ENCODE measurements around the gene SLFN5. TPM values are rescaled to one million over a fixed set of nuclear protein-coding genes. Genes with fewer than 3 reads are reported as not detected.
"Not testable (repeated sequence)": the region's sequence is repeated elsewhere in the genome, so short reads cannot be mapped to it uniquely, and the experiment has no call there.

The SLFN5 gene
- total RNA-seq, 1 donor from 2014 or later, result 3.3 TPM

- FAIRE-seq (no peak), DNase-seq (ENCODE audit: low spot score in 2 of 2) (no peak)
Measured at GRCh38 chr17:35241520-35241919, 1.4 kb upstream of the SLFN5 start.

DNA sequence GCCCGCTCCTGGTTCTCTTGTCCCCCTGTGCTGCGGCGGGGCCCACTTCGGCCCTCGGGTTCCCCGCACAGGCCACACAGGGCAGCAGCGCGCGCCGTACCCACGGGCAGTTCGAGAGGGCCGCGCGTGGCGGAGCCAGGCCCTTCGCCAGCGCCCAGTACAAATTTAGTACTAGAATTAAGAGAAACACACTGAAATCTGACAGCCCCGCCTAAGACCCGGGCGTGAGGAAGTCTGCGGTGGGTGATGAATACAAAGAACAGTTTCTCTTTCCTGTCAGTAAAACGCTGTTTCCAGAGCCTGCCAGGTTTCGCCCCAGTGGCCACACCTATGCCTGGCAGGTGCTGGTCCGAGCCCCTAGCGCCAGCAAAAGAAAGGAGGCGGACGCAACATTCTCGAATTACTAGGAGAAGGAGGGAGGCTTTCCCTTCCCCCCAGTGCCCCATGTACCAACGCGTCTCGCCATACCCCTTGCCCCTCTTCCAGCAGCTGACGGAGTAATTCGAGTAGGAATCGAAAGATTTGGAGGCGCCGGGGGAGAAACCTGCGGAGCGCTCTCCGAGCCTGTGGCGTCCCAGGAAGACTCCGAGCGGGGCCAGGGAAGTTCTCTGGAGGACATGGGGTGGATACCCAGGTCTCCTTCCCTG is 591 bp upstream of the SLFN5 start:
- DNase-seq (ENCODE audit: low spot score in 2 of 2), result peak; percentile 47 to 61
- FAIRE-seq, result no peak

DNA sequence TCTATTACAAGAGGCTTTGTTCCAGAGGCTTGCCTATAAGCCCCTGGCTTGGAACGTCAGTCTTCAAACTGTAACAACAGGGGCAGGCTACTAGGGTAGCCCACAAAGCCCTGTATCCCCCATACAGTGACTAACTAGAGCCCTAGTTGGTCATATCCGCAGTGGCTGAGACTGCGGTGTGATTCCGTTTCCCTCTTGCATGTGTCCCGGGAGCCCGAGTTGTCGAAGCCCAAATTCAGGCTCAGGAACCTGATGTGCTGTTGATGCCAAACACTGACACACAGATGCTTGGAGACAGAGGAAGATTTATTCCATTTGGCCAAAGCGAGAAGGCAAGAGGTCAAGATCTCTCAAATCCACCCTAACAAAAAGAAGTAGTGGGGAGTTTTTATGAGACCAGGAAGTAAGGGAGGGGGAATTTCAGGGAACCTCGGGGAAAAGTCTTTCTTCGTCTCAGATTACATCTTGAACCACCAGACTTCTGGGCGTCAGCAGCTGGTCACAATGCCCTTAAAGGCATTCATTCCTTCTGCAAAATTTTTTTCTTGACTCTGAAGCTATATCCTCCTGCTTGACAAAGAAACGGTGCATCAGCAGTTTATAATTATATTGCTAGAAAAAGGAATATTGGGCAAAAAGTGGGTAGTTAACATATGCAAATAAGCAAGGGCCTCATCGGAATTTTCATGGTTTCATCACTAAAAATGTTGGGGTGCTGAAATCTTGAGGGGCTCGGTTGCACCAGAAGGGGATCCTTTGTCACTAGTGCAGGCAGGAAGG is 879 bp downstream of the SLFN5 start:
- FAIRE-seq (no peak), DNase-seq (ENCODE audit: low spot score in 2 of 2) (peak in 1 of 2 donors; percentile 24)

DNA sequence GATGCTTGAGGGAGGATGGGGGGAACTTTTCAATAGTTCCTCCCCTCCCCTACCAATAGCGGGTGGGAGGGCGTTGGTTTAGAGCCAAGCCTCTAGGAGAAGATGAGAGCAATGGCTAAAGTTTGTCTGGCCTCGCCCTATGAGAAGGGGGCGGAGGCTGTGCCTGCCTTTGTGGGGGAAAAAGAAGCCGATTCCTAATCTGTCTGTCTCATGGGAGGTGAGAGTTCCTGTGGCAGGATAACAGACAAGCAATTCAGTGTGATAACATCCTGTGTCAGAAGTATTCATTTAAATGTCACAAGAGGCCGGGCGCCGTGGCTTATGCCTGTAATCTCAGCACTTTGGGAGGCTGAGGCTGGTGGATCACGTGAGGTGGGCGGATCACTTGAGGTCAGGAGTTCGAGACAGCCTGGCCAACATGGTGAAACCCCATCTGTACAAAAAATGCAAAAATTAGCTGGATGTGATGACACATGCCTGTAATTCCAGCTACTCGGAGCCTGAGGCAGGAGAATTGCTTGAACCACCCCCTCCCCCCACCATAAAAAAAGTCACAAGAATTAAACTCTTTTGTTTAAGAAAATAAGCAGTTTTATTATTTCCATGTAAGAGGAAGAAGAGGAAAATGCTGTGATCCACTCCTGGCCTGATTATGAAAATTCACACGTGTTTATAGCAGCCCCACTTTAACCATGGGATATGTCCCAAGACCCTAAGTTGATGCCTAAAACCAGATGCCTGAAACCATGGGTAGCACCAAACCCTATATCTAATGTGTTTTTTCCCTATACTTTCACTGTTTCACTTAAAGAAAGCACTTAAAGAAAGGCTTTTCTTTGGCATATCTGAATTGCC is 1.7 kb downstream of the SLFN5 start:
- no peak for FAIRE-seq
- no peak for DNase-seq (ENCODE audit: low spot score in 2 of 2)

DNA sequence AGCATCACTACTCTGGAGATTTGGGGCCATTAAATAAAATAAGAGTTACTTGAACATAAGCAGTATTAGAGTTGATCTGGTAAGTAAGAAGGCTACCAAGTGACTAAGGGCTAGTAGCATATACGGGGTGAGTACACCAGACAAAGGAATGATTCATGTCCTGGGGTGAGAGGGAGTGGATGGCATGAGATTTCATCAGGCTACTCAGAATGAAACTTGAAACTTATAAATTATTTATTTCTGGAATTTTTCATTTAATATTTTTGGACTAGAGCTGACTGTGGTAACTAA is 2.3 kb downstream of the SLFN5 start:
- DNase-seq (ENCODE audit: low spot score in 2 of 2), result no peak
- no peak for FAIRE-seq

DNA sequence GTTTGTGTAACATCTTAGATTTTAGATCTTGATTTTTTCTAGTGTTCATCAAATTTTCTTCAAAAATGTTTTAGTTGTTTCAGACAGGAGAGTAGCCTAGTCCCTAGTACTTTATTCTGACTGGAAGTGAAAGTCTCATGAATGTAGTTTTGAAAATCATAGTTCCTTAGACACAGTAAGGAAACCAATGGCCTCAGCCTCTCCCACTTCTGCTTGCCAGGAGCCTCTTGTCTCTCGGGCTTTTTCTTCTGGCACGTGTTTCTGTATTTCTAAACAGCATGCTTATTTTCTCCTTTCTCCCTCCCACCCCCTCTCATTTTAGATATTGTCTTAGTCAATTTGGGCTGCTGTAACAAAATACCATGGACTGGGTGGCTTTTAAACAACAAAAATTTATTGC is 9.8 kb downstream of the SLFN5 start:
- no peak for DNase-seq (ENCODE audit: low spot score in 2 of 2)
- FAIRE-seq, result no peak

- no peak for DNase-seq (ENCODE audit: low spot score in 2 of 2)
- no peak for FAIRE-seq
Measured at GRCh38 chr17:35254107-35254773, 11.4 kb downstream of the SLFN5 start.

DNA sequence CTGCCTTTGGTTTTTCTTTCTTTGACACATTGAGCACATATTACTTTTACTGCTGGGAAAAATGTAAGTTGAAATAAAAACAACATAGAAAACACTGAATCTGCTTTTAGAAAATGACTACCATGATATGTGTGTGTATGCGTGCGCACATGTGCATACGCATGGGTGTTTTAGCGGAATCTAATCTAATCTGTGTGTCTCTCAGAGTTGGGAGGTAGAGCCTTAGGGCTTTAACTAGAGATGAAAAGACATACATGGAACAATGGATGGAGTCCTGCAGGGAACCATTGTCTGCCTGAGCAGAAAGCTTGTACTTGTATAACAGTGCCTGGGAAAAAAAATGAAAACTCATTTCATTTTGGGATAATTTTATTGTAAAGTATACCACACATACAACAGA is 12.4 kb downstream of the SLFN5 start:
- FAIRE-seq (no peak), DNase-seq (ENCODE audit: low spot score in 2 of 2) (no peak)

DNA sequence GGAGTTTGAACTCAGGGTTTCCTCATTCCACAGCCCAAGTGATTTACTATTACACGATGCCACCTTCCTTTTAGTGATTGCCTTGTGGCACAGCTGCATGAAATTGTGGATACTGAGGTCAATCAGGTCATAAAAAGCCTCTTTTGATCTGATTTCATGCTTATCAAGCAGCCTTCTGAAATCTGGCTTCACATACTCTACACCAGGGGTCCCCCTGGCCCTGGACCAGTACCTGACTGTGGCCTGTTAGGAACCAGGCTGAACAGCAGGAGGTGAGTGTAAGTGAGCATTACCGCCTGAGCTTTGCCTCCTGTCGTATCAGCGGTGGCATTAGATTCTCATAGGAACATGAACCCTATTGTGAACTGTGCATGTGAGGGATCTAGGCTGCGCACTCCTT is 13.8 kb downstream of the SLFN5 start:
- FAIRE-seq, result no peak
- DNase-seq (ENCODE audit: low spot score in 2 of 2), result no peak

GRCh38 chr17:35257208-35257659 is 14.4 kb downstream of the SLFN5 start:
- DNase-seq (ENCODE audit: low spot score in 2 of 2) (no peak), FAIRE-seq (no peak)

DNA sequence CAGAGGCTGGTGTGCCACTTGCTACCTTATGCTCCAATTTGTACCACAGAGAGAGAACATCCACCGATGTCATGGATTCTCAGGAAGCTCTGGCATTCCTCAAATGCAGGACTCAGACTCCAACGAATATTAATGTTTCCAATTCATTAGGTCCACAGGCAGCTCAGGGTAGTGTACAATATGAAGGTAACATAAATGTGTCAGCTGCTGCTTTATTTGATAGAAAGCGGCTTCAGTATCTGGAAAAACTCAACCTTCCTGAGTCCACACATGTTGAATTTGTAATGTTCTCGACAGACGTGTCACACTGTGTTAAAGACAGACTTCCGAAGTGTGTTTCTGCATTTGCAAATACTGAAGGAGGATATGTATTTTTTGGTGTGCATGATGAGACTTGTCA is 16.1 kb downstream of the SLFN5 start:
- DNase-seq (ENCODE audit: low spot score in 2 of 2), result no peak

GRCh38 chr17:35265071-35265470 is 22.2 kb downstream of the SLFN5 start:
- DNase-seq (ENCODE audit: low spot score in 2 of 2) (no peak), FAIRE-seq (no peak)

More for the DNA sequence above, 16.1 kb downstream of the SLFN5 start:
- FAIRE-seq, result no peak

- FAIRE-seq (no peak), DNase-seq (ENCODE audit: low spot score in 2 of 2) (no peak)
Measured at GRCh38 chr17:35265566-35266141, 22.8 kb downstream of the SLFN5 start.

DNA sequence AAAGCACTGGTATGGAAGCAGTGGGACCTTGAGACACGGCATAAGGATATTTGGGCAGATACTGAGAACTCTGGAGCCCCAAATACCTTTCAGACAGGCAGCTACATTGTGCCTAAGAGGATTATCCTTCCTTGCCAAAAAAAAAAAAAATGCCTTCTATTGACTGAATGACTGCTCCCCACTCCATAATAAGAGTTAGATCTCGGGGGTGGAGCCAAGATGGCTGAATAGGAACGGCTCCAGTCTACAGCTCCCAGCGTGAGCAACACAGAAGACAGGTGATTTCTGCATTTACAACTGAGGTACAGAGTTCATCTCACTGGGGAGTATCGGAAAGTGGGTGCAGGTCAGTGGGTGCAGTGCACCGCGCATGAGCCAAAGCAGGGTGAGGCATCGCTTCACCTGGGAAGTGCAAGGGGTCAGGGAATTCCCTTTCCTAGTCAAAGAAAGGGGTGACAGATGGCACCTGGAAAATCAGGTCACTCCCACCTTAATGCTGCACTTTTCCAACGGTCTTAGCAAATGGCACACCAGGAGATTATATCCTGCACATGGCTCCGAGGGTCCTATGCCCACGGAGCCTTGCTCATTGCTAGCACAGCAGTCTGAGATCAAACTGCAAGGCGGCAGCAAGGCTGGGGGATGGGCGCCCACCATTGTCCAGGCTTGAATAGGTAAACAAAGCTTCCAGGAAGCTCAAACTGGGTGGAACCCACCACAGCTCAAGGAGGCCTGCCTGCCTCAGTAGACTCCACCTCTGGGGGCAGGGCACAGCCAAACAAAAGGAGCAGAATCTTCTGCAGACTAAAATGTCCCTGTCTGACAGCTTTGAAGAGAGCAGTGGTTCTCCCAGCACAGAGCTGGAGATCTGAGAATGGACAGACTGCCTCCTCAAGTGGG is 31.5 kb downstream of the SLFN5 start:
- not testable (repeated sequence) for DNase-seq (ENCODE audit: low spot score in 2 of 2); FAIRE-seq

DNA sequence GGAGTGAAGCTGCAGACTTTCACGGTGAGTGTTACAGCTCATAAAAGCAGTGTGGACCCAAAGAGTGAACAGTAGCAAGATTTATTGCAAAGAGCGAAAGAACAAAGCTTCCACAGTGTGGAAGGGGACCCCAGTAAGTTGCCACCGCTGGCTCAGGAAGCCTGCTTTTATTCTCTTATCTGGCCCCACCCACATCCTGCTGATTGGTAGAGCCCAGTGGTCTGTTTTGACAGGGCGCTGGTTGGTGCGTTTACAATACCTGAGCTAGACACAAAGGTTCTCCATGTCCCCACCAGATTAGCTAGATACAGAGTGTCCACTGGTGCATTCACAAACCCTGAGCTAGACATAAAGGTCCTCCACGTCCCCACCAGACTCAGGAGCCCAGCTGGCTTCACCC is 35.6 kb downstream of the SLFN5 start:
- not testable (repeated sequence) for DNase-seq (ENCODE audit: low spot score in 2 of 2); FAIRE-seq

- DNase-seq (ENCODE audit: low spot score in 2 of 2); FAIRE-seq: not testable (repeated sequence)
Measured at GRCh38 chr17:35278876-35279275, 36.0 kb downstream of the SLFN5 start.

DNA sequence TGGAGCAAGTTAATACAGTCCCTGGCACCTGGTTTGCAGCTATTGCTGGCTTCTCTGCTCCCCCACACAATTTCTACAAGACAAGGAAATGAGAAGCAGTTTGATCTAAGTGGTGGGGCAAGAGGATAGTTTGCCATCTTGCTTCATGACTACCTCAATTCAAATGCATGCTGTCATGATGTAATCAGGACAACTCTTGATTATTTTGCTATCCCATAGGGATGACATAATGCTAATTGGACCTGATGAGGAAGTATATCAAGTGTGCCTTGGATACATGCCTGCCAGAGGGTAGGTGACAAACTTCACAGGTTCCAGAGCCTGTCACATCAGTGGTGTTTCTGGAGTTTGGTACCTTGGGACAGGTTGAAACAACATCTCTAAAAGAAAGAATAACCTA is 40.9 kb downstream of the SLFN5 start:
- DNase-seq (ENCODE audit: low spot score in 2 of 2), result no peak
- no peak for FAIRE-seq

DNA sequence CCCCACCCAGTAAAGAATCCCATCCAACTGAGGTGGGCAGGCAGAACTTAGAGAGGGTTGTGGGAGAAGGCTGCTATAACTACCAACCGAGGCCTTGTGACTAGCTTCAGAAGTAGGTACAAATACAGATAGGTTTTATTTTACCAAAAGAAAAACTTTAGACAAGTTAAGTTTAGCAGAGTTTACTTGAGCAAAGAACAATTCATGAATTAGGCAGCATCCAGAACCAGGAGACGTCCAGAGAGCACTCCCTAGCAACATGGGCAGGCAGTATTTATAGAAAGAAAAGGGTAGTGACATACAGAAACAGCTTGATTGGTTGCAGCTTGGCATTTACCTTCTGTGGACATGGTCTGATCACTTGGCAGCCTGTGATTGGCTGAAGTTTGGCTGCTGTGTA is 42.1 kb downstream of the SLFN5 start:
- no peak for FAIRE-seq
- no peak for DNase-seq (ENCODE audit: low spot score in 2 of 2)

GRCh38 chr17:35286120-35286781 is 43.4 kb downstream of the SLFN5 start:
- FAIRE-seq, result no peak
- DNase-seq (ENCODE audit: low spot score in 2 of 2), result no peak
